Fibroblast of lung (primary cell): Measurements from ENCODE around the gene GFY. TPM values are rescaled to one million over a fixed set of nuclear protein-coding genes. Genes with fewer than 3 reads are reported as not detected.

Experiments
- DNase-seq, 2 donors: peaks; one replicate each; pipeline versions ENCODE4 v3.0.0 to v3.0.0-alpha.2; 2010; ENCODE audit warnings: low read depth in 2 of 2
- H2AFZ ChIP-seq: 2 replicates; pipeline ENCODE4 v1.5.1; 2012; ENCODE audit warnings: low read length, control low read depth, inconsistent platforms
- H3K27ac ChIP-seq: 2 replicates; pipeline ENCODE4 v1.5.1; 2011; ENCODE audit warnings: low read length, control low read depth; ENCODE audit not compliant: insufficient read depth
- H3K27me3 ChIP-seq: 2 replicates; pipeline ENCODE4 v1.5.1; 2011; ENCODE audit warnings: mild to moderate bottlenecking, low read length; ENCODE audit not compliant: control insufficient read depth, insufficient read depth
- H3K36me3 ChIP-seq: 2 replicates; pipeline ENCODE4 v1.5.1; 2011; ENCODE audit warnings: low read length; ENCODE audit not compliant: control insufficient read depth, insufficient read depth
- H3K4me1 ChIP-seq: 2 replicates; pipeline ENCODE4 v1.5.1; 2011; ENCODE audit warnings: low read length; ENCODE audit not compliant: control insufficient read depth, insufficient read depth; ENCODE audit errors: extremely low read depth
- H3K4me2 ChIP-seq: 2 replicates; pipeline ENCODE4 v1.5.1; 2011; ENCODE audit warnings: low read length, control low read depth; ENCODE audit not compliant: insufficient read depth; ENCODE audit errors: extremely low read depth
- H3K4me3 ChIP-seq, 4 experiments: fragments of 200-600 bp in 1 of 4; sonication (generic) in 1 of 4; replicated peaks in 1 of 4; 2 replicates each; pipeline ENCODE4 v1.5.1; 2011 to 2016; ENCODE audit warnings: low read length in 4 of 4, low read depth in 3 of 4, mild to moderate bottlenecking in 3 of 4, control low read depth in 2 of 4, inconsistent platforms in 1 of 4, mixed read lengths in 1 of 4; ENCODE audit not compliant: insufficient read depth in 1 of 4; ENCODE audit errors: control extremely low read depth in 1 of 4
- H3K79me2 ChIP-seq: 2 replicates; pipeline ENCODE4 v1.5.1; 2012; ENCODE audit warnings: mild to moderate bottlenecking, low read length, inconsistent platforms; ENCODE audit not compliant: control insufficient read depth, insufficient read depth
- H3K9ac ChIP-seq: 2 replicates; pipeline ENCODE4 v1.5.1; 2011; ENCODE audit warnings: mild to moderate bottlenecking, low read length, control low read depth; ENCODE audit not compliant: insufficient read depth
- H3K9me3 ChIP-seq: 2 replicates; pipeline ENCODE4 v1.5.1; 2012; ENCODE audit warnings: low read depth, low read length; ENCODE audit not compliant: control insufficient read depth, insufficient read depth
- H4K20me1 ChIP-seq: 2 replicates; pipeline ENCODE4 v1.5.1; 2011; ENCODE audit warnings: low read length; ENCODE audit not compliant: control insufficient read depth, insufficient read depth; ENCODE audit errors: extremely low read depth
- EZH2 ChIP-seq: IDR thresholded peaks from 2 replicates; pipeline ENCODE4 v1.5.1; 2012; ENCODE audit warnings: low read length, control low read depth, mild to moderate bottlenecking; ENCODE audit errors: missing control alignments
- polyA plus RNA-seq, 2 donors: library from polyadenylated mRNA; depleted of rRNA in 1 of 2; stranded (reverse) in 1 of 2; unstranded in 1 of 2; fragments of >200 nt; gene quantifications; 2 replicates each; pipeline ENCODE4 v1.2.1, GENCODE V29; 2011 to 2012; ENCODE audit warnings: missing spikeins in 1 of 2
- total RNA-seq: library from RNA; depleted of rRNA; stranded (reverse); fragments of >200 nt; gene quantifications from 2 replicates; pipeline ENCODE4 v1.2.1, GENCODE V29; 2014
- TF ChIP-seq, protein P1 (sequence below), 2 donors: IDR thresholded peaks in 1 of 2; conservative IDR thresholded peaks in 1 of 2; 1 replicate in 1 of 2; 2 replicates in 1 of 2; pipeline ENCODE4 v1.5.1; 2011 to 2012; ENCODE audit warnings: low read length in 2 of 2, control low read depth in 1 of 2, inconsistent platforms in 1 of 2, low read depth in 1 of 2, mild to moderate bottlenecking in 1 of 2

The GFY gene
- total and polyA plus RNA-seq, 2 donors (not counting 1 experiment from before 2014, with no cell fraction given) = not detected

DNA sequence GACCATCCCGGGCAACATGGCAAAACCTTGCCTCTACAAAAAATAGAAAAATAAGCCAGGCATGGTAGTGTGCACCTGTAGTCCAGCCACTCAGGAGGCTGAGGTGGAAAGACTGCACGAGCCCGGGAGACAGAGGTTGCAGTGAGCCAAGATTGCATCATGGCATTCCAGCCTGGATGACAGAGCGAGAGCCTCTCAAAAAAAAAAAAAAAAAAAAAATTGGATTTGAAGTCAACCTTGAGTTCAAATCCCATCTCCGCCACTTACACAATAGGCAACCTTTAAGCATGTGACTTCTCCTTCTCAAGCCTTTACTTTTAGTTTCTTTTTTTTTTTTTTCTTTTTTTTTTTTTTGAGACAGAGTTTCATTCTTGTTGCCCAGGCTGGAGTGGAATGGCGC is 25.2 kb upstream of the GFY start:
- Histone ChIP-seq H3K79me2 (no peaks in the 10 kb centered on the region), H3K4me2 (no peak overlapping the region), H3K4me1 (no peaks in the 10 kb centered on the region), H2AFZ (no peak overlapping the region), H3K9ac (no peak overlapping the region), H3K27me3 (peaks cover 10% of the 10 kb centered on the region), H3K36me3 (no peaks in the 10 kb centered on the region), H3K9me3 (no peaks in the 10 kb centered on the region), H3K27ac (no peak overlapping the region), H3K4me3 (no peak overlapping the region), H4K20me1 (no peaks in the 10 kb centered on the region)
- TF ChIP-seq, protein P1, sequence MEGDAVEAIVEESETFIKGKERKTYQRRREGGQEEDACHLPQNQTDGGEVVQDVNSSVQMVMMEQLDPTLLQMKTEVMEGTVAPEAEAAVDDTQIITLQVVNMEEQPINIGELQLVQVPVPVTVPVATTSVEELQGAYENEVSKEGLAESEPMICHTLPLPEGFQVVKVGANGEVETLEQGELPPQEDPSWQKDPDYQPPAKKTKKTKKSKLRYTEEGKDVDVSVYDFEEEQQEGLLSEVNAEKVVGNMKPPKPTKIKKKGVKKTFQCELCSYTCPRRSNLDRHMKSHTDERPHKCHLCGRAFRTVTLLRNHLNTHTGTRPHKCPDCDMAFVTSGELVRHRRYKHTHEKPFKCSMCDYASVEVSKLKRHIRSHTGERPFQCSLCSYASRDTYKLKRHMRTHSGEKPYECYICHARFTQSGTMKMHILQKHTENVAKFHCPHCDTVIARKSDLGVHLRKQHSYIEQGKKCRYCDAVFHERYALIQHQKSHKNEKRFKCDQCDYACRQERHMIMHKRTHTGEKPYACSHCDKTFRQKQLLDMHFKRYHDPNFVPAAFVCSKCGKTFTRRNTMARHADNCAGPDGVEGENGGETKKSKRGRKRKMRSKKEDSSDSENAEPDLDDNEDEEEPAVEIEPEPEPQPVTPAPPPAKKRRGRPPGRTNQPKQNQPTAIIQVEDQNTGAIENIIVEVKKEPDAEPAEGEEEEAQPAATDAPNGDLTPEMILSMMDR (conservative IDR thresholded peaks at IDR 0.05 in 1 of 2, IDR thresholded peaks at IDR 0.05 in 1 of 2; ENCODE audit: low read depth in 1 of 2, low read length in 2 of 2) = no peak
- TF ChIP-seq EZH2 = no peak
- peak in 1 of 2 donors; percentile 9 for DNase-seq

DNA sequence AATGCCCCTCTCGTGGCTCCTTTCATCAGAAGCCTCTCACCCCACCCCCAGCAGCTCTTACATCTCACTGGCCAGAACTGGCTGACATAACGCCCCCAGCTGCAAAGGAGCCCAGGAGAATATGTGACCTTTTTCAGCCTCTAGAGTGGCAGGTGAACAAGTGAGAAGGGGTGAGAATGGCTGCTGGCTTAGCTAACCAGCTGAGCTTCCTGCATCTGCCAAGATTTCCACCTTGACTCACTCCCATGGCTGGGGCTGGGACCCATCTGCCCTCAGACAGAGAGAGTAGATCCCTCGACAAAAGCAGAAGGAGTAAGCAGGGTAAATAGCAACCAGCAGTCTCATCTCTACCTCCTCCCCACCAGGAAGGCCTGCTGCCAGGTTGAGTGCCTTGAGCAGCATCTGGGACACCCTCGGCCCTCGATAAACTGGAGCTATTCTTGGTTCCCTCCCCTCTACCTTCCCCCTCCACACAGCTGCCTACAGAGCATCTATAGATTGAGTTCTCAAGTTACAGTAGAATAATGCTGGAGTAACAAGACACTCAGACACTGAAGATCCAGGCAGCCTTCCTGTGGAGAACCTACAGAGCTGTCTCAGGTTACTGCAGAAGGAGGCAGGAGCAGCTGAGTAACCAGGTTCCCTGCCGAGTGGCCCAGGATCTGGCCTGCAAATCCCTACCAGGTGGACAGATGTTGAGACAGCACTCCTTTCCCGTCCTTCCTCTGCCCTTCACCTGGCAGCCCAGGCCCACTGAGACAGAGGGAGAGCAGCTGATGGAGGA is 21.6 kb upstream of the GFY start:
- H3K4me3 ChIP-seq = no peak overlapping the region
- no peak overlapping the region for H2AFZ ChIP-seq
- H3K9ac ChIP-seq = no peak overlapping the region
- H3K9me3 ChIP-seq = no peaks in the 10 kb centered on the region
- H3K27me3 ChIP-seq = peaks cover 10% of the 10 kb centered on the region
- no peak overlapping the region for H3K4me2 ChIP-seq
- DNase-seq = peak in 1 of 2 donors; percentile 16
- H3K79me2 ChIP-seq = no peaks in the 10 kb centered on the region
- no peak overlapping the region for H3K27ac ChIP-seq
- no peaks in the 10 kb centered on the region for H3K4me1 ChIP-seq
- TF ChIP-seq, protein P1 (conservative IDR thresholded peaks at IDR 0.05 in 1 of 2, IDR thresholded peaks at IDR 0.05 in 1 of 2; ENCODE audit: low read depth in 1 of 2, low read length in 2 of 2) = no peak
- TF ChIP-seq EZH2 = no peak
- H3K36me3 ChIP-seq = no peaks in the 10 kb centered on the region
- no peaks in the 10 kb centered on the region for H4K20me1 ChIP-seq

DNA sequence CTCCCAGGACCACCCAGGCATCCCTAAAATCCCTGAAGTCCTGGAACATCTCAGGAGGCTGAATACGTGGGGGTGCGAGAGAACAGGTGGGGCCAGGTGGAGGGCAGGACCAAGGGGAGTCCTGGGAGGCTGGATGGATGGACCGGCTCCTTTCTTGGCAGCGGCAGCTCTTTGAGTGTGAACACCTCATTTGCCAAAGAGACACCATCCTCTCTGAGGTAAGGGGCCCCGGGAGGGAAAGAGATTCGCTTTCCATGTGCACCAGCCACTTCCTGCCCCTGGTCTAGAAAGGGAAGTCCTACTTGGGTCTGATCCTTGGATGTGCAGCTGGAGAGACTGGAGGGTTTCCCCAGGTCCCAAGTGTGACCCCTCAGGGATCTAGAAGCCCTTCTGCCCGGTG is 18.1 kb upstream of the GFY start:
- no peaks in the 10 kb centered on the region for H3K9me3 ChIP-seq
- DNase-seq = no peak

More for the DNA sequence above, 18.1 kb upstream of the GFY start:
- no peaks in the 10 kb centered on the region for H3K79me2 ChIP-seq
- TF ChIP-seq EZH2 = no peak
- TF ChIP-seq, protein P1 (conservative IDR thresholded peaks at IDR 0.05 in 1 of 2, IDR thresholded peaks at IDR 0.05 in 1 of 2; ENCODE audit: low read depth in 1 of 2, low read length in 2 of 2) = no peak
- no peaks in the 10 kb centered on the region for H3K36me3 ChIP-seq
- H3K27me3 ChIP-seq = peaks cover 7% of the 10 kb centered on the region
- no peaks in the 10 kb centered on the region for H3K4me1 ChIP-seq
- no peak overlapping the region for H3K27ac ChIP-seq
- no peak overlapping the region for H3K9ac ChIP-seq
- no peak overlapping the region for H3K4me2 ChIP-seq
- H2AFZ ChIP-seq = no peak overlapping the region
- H3K4me3 ChIP-seq = no peak overlapping the region
- no peaks in the 10 kb centered on the region for H4K20me1 ChIP-seq
